Mesodermal cell (in vitro differentiated cells): Measurements from ENCODE around the gene FAM83C. TPM values are rescaled to one million over a fixed set of nuclear protein-coding genes. Genes with fewer than 3 reads are reported as not detected.

Source experiments
- H3K27ac ChIP-seq: 2 replicates; pipeline ENCODE4 v1.7.0; 2013; ENCODE audit warnings: mild to moderate bottlenecking, low read depth, low read length, moderate library complexity; ENCODE audit not compliant: severe bottlenecking
- H3K36me3 ChIP-seq: 2 replicates; pipeline ENCODE4 v1.7.1; 2013; ENCODE audit warnings: mild to moderate bottlenecking, low read length, moderate library complexity; ENCODE audit not compliant: control insufficient read depth, insufficient read depth
- H3K4me1 ChIP-seq: one replicate; pipeline ENCODE4 v1.7.1; 2013; ENCODE audit warnings: mild to moderate bottlenecking, low read length; ENCODE audit not compliant: insufficient read depth, control insufficient read depth, poor library complexity, severe bottlenecking
- H3K4me3 ChIP-seq: 2 replicates; pipeline ENCODE4 v1.7.0; 2013; ENCODE audit warnings: low read length, control low read depth, mild to moderate bottlenecking; ENCODE audit not compliant: insufficient read depth, poor library complexity, severe bottlenecking; ENCODE audit errors: extremely low read depth
- H3K9me3 ChIP-seq: 2 replicates; pipeline ENCODE4 v1.7.1; 2013; ENCODE audit warnings: mild to moderate bottlenecking, low read length, moderate library complexity; ENCODE audit not compliant: control insufficient read depth
- WGBS, 2 experiments: methylation state at CpG; one replicate each; pipeline ENCODE4 v1.1.5; 2013; ENCODE audit warnings: missing lambda C conversion rate in 2 of 2; ENCODE audit not compliant: insufficient coverage in 2 of 2; 5-methylcytosine and 5-hydroxymethylcytosine counted together
- polyA plus RNA-seq, 2 experiments: library from polyadenylated mRNA; stranded (reverse); fragments of 50-300 nt; gene quantifications; one replicate each; pipeline ENCODE4 v1.2.3, GENCODE V29; 2013

Gene FAM83C
- polyA plus RNA-seq (2013, experiment 1 of 2): not detected
- polyA plus RNA-seq (2013, experiment 2 of 2): not detected

DNA sequence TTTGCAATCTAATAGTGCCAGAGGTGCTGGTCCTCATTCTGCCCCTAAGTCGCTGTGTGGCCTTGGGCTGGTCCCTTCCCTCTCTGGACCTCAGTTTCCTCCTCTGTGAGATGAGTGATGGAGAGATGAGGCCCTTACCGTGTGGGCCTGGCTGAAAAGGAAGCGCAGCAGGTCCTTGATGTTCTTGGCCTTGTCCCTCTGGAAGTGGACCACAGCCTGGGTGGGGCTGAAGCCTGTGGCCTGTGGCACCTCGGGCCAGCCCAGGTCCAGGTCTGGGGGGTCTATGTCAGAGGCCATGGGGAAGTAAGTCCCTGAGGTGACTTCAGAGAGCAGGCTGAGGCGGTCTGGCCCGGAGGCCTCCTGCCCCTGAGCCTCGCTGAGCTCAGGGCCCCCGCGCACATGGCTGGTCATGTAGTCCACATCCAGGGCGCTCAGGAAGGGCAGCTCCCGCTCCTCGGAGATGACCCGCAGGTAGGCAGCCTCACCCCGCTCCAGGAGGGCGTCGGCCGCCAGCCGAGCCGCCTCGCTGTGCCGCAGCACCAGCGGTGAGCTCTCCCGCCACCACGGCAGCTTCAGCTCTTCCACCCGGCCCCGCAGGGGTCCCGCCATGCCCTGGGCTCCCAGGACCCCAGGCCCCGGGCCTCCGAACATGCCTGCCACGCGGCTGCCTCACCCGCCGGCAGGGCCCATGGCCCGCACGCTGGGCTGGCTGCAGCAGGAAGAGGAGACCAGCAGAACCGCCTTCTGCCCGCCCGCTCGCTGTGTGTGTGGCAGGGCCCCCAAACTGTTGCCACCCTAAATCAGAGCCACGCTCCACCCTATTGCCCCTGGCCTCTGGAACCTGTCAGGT, at the start of gene FAM83C:
Gene FAM83C (minus strand): TSS at position 772 of the 850 bp plus-strand sequence. CDS start 121 bp downstream, at position 651.
- no peak within 1 kb of the TSS for H3K27ac ChIP-seq
- H3K4me1 ChIP-seq: no peaks in the 10 kb centered on the region
- H3K4me3 ChIP-seq: no peak within 1 kb of the TSS
- H3K36me3 ChIP-seq: no peaks in the 10 kb centered on the region
- WGBS, 2 experiments: 92 to 93% methylated on average over 16 to 37 of the region's 40 CpGs
- H3K9me3 ChIP-seq: no peaks in the 10 kb centered on the region

DNA sequence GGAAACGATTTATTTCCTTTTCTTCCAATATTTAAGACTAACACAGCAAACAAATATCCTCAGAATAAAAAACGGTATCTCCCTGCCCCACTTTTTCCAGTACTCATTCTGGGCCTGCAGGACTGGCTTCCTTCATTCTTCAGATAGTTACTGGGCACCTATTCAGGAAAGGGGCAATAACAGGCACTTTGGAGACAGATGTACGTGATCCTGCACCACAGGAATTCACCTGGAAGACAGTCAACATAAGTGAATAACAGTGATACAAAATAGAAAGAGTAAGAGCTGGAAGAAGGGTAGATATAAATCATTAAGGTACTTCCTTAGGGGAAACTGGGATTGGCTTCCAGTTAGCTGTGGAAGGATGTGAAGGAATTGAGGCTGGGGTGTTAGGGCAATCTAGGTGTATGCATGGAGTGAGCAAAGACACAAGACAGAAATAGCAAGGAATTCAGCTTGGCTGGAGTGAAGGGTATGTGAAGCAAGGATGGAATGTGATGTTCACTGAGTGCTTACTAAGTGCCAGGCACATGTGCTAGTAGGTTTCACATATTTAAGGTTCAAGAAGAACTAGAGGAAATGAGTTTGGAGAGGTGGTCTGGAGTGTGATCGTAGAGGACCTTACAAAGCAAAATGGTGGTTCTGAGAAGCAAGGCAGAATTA, 49.3 kb upstream of the FAM83C start:
- peaks cover 27% of the 10 kb centered on the region for H3K36me3 ChIP-seq
- no peaks in the 10 kb centered on the region for H3K9me3 ChIP-seq
- no peak overlapping the region for H3K27ac ChIP-seq
- WGBS, 2 experiments: 88 to 89% methylated on average over 3 of the region's 4 CpGs
- H3K4me1 ChIP-seq: peaks cover 15% of the 10 kb centered on the region
- H3K4me3 ChIP-seq: no peak overlapping the region

GRCh38 chr20:35340436-35340835, 48.2 kb upstream of the FAM83C start:
- Histone ChIP-seq H3K9me3 (no peaks in the 10 kb centered on the region), H3K36me3 (peaks cover 17% of the 10 kb centered on the region), H3K4me1 (peaks cover 15% of the 10 kb centered on the region), H3K27ac (no peak overlapping the region), H3K4me3 (no peak overlapping the region)
- 86 to 100% methylated on average over 1 of the region's 2 CpGs for WGBS, 2 experiments

DNA sequence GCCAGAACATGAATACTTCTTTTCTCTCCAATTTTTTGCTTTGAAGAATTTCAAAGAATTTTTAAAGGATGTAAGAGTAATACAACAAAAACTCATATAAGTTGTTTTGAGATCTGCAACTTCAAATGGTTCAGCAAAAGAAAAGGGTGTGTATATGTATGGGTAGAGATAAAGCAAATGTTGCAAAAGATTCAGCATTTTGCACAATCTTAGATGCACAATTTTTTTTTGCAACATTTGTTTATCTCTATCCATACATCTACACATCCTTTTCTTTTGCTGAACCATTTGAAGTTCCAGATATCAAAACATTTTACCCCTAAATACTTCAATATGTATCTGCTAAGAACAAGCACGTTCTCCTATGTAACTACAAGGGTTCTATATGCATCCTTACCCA, 47.4 kb upstream of the FAM83C start:
- no peak overlapping the region for H3K4me3 ChIP-seq
- H3K4me1 ChIP-seq: peaks cover 15% of the 10 kb centered on the region
- H3K9me3 ChIP-seq: no peaks in the 10 kb centered on the region
- no peak overlapping the region for H3K27ac ChIP-seq
- peaks cover 9% of the 10 kb centered on the region for H3K36me3 ChIP-seq
- no CpG with 5 or more reads among the region's 1 CpG for WGBS, 2 experiments

GRCh38 chr20:35339007-35339406, 46.8 kb upstream of the FAM83C start:
- no peaks in the 10 kb centered on the region for H3K9me3 ChIP-seq
- peaks cover 8% of the 10 kb centered on the region for H3K36me3 ChIP-seq
- 100% methylated on average over 1 of the region's 2 CpGs for WGBS, 2 experiments
- peaks cover 15% of the 10 kb centered on the region for H3K4me1 ChIP-seq
- no peak overlapping the region for H3K4me3 ChIP-seq
- H3K27ac ChIP-seq: no peak overlapping the region

DNA sequence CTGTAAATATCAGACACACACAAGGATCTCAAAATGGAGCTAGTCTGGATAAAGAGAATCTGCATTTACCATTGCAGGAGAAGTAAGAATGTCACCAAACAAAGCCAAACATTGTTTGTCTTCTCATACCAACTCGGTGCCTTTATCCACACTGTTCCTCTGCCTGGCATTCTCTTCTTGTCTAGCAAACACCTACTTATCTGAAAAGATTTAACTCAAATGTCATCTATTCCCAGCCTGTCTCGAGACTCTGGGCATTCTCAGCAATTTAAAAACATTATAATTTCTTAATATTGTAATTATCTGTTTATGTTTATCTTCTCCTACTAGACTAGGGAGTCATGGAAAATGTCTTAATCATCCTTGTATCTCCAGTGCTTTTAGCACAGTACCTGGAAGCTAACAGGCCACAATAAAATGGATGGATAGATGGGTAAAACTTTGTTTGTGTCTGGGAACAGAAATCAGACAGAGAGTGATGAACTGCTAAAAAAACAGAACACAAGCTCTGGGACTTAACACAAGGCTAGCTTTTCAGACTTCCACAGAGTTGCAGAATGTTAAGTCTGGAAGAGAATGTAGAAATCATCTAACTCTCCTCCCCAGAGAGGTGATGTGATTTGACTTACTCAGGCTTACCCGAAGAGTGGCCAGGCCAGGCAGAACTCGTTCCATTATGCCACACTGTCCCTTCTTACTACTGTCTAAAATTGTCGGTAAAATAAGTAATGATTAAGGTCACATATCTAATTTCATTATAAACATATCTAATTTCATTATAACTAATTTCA, 42.3 kb upstream of the FAM83C start:
- Histone ChIP-seq H3K36me3 (no peaks in the 10 kb centered on the region), H3K27ac (no peak overlapping the region), H3K9me3 (no peaks in the 10 kb centered on the region), H3K4me3 (no peak overlapping the region), H3K4me1 (peaks cover 10% of the 10 kb centered on the region)
- 80 to 100% methylated on average over 1 of the region's 5 CpGs for WGBS, 2 experiments

GRCh38 chr20:35333606-35334005, 41.4 kb upstream of the FAM83C start:
- Histone ChIP-seq H3K9me3 (no peaks in the 10 kb centered on the region), H3K27ac (no peak overlapping the region), H3K36me3 (no peaks in the 10 kb centered on the region), H3K4me3 (no peak overlapping the region), H3K4me1 (peaks cover 11% of the 10 kb centered on the region)
- 100% methylated on average over 1 of the region's 4 CpGs; no CpG with 5 or more reads in 1 of the 2 experiments for WGBS, 2 experiments

- Histone ChIP-seq H3K4me1 (peaks cover 19% of the 10 kb centered on the region), H3K9me3 (no peaks in the 10 kb centered on the region), H3K27ac (no peak overlapping the region), H3K36me3 (no peaks in the 10 kb centered on the region), H3K4me3 (no peak overlapping the region)
- 100% methylated on average over 3 of the region's 5 CpGs for WGBS, 2 experiments
Measured at GRCh38 chr20:35332540-35333200, 40.4 kb upstream of the FAM83C start.

DNA sequence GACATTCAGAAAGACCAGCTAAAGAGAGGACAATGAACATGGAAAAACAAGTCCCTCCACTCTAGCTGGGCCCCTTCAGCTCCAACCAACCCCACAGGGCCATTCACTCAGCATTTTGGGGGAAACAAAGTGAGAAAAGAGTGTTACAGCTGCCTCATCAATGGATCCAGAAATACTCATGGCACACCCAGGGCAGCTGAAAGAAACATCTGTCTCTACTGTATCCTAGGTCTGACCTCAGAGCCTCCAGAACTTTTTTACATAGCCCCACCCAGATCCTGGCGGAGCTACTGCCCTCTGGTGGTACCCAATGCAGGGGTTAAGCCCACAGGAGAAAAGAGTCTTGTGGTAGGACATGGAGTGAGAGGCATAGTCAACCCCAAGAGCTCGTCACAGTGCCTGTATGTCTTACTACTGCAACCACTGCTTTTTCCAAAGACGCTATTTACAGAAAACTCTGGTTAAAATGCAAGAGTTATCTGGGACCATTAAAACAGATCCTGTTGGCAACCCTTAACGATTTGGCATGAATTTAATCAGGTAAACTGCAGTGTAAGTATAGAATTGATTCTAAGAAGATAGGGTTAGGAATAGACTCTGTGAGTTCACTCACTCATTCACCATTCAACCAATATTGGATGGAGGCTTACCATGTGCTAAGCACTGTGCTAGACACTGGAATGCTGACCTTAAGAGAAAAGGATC, 37.4 kb upstream of the FAM83C start:
- Histone ChIP-seq H3K9me3 (no peaks in the 10 kb centered on the region), H3K4me3 (no peak overlapping the region), H3K4me1 (peaks cover 35% of the 10 kb centered on the region), H3K27ac (no peak overlapping the region), H3K36me3 (peaks cover 1% of the 10 kb centered on the region)
- 63% methylated on average over 4 of the region's 4 CpGs; no CpG with 5 or more reads in 1 of the 2 experiments for WGBS, 2 experiments
